SU-DHL-6 (cell line): ENCODE measurements around the gene ARID3C.

Source experiments
- H2AFZ ChIP-seq: fragments of 200-600 bp; sonication (generic); 2 replicates; pipeline ENCODE4 v1.6.1; 2014; ENCODE audit warnings: low read depth, mild to moderate bottlenecking, moderate library complexity, mixed read lengths, antibody characterized with exemption, low read length; ENCODE audit not compliant: severe bottlenecking
- H3F3A ChIP-seq: fragments of 200-600 bp; shearing (Covaris generic); 2 replicates; pipeline ENCODE4 v1.6.0; 2016; ENCODE audit warnings: antibody characterized with exemption, mild to moderate bottlenecking; ENCODE audit not compliant: insufficient read depth
- H3K27ac ChIP-seq: fragments of 200-600 bp; sonication (generic); 2 replicates; pipeline ENCODE4 v1.5.1; 2016; ENCODE audit warnings: low read depth, mild to moderate bottlenecking, low read length, moderate library complexity, mixed read lengths
- H3K27me3 ChIP-seq: fragments of 200-600 bp; sonication (generic), shearing (Covaris generic); 2 replicates; pipeline ENCODE4 v1.6.0; 2014; ENCODE audit warnings: mild to moderate bottlenecking, low read length
- H3K36me3 ChIP-seq: fragments of 200-600 bp; sonication (generic); 2 replicates; pipeline ENCODE4 v1.6.1; 2014; ENCODE audit warnings: mild to moderate bottlenecking, low read length, mixed read lengths
- H3K4me2 ChIP-seq: fragments of 300-600, 200-600 bp; shearing (Covaris generic), sonication (generic); 2 replicates; pipeline ENCODE4 v1.6.0; 2014; ENCODE audit warnings: low read length, low read depth, mild to moderate bottlenecking; ENCODE audit not compliant: poor library complexity, severe bottlenecking
- H3K4me3 ChIP-seq: fragments of 200-600 bp; sonication (generic); 2 replicates; pipeline ENCODE4 v1.5.1; 2014; ENCODE audit warnings: antibody characterized with exemption, low read length, mild to moderate bottlenecking, mixed read lengths; ENCODE audit not compliant: insufficient read depth, poor library complexity, severe bottlenecking
- H3K79me2 ChIP-seq: fragments of 200-600 bp; sonication (generic); 2 replicates; pipeline ENCODE4 v1.6.1; 2014; ENCODE audit warnings: mild to moderate bottlenecking, low read length, moderate library complexity; ENCODE audit not compliant: insufficient read depth
- H3K9ac ChIP-seq: fragments of 200-600 bp; sonication (generic); 2 replicates; pipeline ENCODE4 v1.7.0; 2014; ENCODE audit warnings: mild to moderate bottlenecking, low read length
- H3K9me2 ChIP-seq: fragments of 200-600 bp; sonication (generic); replicated peaks from 2 replicates; pipeline ENCODE4 v1.6.1; 2014; ENCODE audit warnings: low read length; ENCODE audit not compliant: insufficient read depth
- H3K9me3 ChIP-seq: fragments of 200-600 bp; sonication (generic); 2 replicates; pipeline ENCODE4 v1.6.1; 2014; ENCODE audit warnings: low read length, mixed read lengths; ENCODE audit not compliant: insufficient read depth
- H4K20me1 ChIP-seq: fragments of 200-600 bp; sonication (generic); 2 replicates; pipeline ENCODE4 v1.6.1; 2014; ENCODE audit warnings: low read depth, mild to moderate bottlenecking, antibody characterized with exemption, low read length, moderate library complexity, mixed read lengths
- CTCF ChIP-seq: fragments of 200-600 bp; sonication (generic); IDR thresholded peaks from one replicate; pipeline ENCODE4 v1.5.1; 2017; ENCODE audit warnings: antibody characterized with exemption, mild to moderate bottlenecking, low read length, moderate library complexity; ENCODE audit not compliant: insufficient read depth, poor library complexity, severe bottlenecking
- EZH2phosphoT487 ChIP-seq: fragments of 200-600 bp; sonication (generic), shearing (Covaris generic); conservative IDR thresholded peaks from 2 replicates; pipeline ENCODE4 v1.6.1; 2018; ENCODE audit warnings: mild to moderate bottlenecking, antibody characterized with exemption, low read length, moderate library complexity, mixed read lengths

The ARID3C gene

GRCh38 chr9:34620061-34620994, 8.5 kb downstream of the ARID3C start, which contains the start of gene DCTN3:
TSS of gene DCTN3 (minus strand) at chr9:34620495. CDS start at chr9:34620464, 31 bp downstream.
- no peaks in the 10 kb centered on the region; the same call in 1 of the 2 replicates for H3K79me2 ChIP-seq
- TF ChIP-seq EZH2phosphoT487 (no peak), CTCF (no peak)
- H3K9me3 ChIP-seq = no peaks in the 10 kb centered on the region
- peak within 1 kb of the TSS; percentile 82 for H3K4me2 ChIP-seq
- H3K36me3 ChIP-seq = no peaks in the 10 kb centered on the region
- no peak within 1 kb of the TSS for H3K27ac ChIP-seq
- H3F3A ChIP-seq = no peaks in the 10 kb centered on the region
- no peaks in the 10 kb centered on the region for H3K9me2 ChIP-seq
- H3K27me3 ChIP-seq = no peaks in the 10 kb centered on the region
- peak within 1 kb of the TSS; percentile 80 for H3K9ac ChIP-seq
- H4K20me1 ChIP-seq = no peaks in the 10 kb centered on the region
- peak within 1 kb of the TSS; percentile 91 for H2AFZ ChIP-seq
- peak within 1 kb of the TSS; percentile 75 for H3K4me3 ChIP-seq

GRCh38 chr9:34615132-34615531, 13.7 kb downstream of the ARID3C start:
- H3F3A ChIP-seq = 0 out of 2 replicates have a peak, but pooled peaks cover 7% of the 10 kb centered on the region
- no peak overlapping the region for H2AFZ ChIP-seq
- no peak overlapping the region for H3K4me3 ChIP-seq
- TF ChIP-seq EZH2phosphoT487 (no peak), CTCF (no peak)
- no peaks in the 10 kb centered on the region for H3K9me3 ChIP-seq
- H3K36me3 ChIP-seq = no peaks in the 10 kb centered on the region
- no peak overlapping the region for H3K4me2 ChIP-seq
- H3K27ac ChIP-seq = no peak overlapping the region
- H3K27me3 ChIP-seq = no peaks in the 10 kb centered on the region
- no peaks in the 10 kb centered on the region; the same call in 1 of the 2 replicates for H3K79me2 ChIP-seq
- H4K20me1 ChIP-seq = no peaks in the 10 kb centered on the region
- no peaks in the 10 kb centered on the region for H3K9me2 ChIP-seq
- no peak overlapping the region for H3K9ac ChIP-seq

GRCh38 chr9:34612788-34613390, 16.0 kb downstream of the ARID3C start:
- H3K9ac ChIP-seq = peak overlapping the region; percentile 74
- TF ChIP-seq CTCF = peak; percentile 96
- no peak for TF ChIP-seq EZH2phosphoT487
- H3K27ac ChIP-seq = peak overlapping the region; percentile 41
- no peaks in the 10 kb centered on the region for H3K9me2 ChIP-seq
- no peaks in the 10 kb centered on the region for H3K27me3 ChIP-seq
- no peaks in the 10 kb centered on the region for H3K79me2 ChIP-seq
- H3K36me3 ChIP-seq = no peaks in the 10 kb centered on the region
- no peaks in the 10 kb centered on the region for H3K9me3 ChIP-seq
- H2AFZ ChIP-seq = peak overlapping the region; percentile 76
- peak overlapping the region; percentile 80 for H3K4me2 ChIP-seq
- H3K4me3 ChIP-seq = peak overlapping the region; percentile 61
- H4K20me1 ChIP-seq = no peaks in the 10 kb centered on the region
- H3F3A ChIP-seq = 0 out of 2 replicates have a peak, but pooled peaks cover 7% of the 10 kb centered on the region
